Heart right ventricle (tissue), 16 donors: ENCODE data around the gene NRF1. TPM values are rescaled to one million over a fixed set of nuclear protein-coding genes. Genes with fewer than 3 reads are reported as not detected.
"Not testable (repeated sequence)": the region's sequence is repeated elsewhere in the genome, so short reads cannot be mapped to it uniquely, and the experiment has no call there.

Source experiments
- ATAC-seq, 8 donors: fragments of 200-7000 bp; cut with Tn5 transposase; one replicate each; pipeline ENCODE4 v1.9.1; 2020; ENCODE audit warnings: mild to moderate bottlenecking in 8 of 8, moderate library complexity in 8 of 8, moderate number of reproducible peaks in 1 of 8
- DNase-seq, 2 donors: peaks; one replicate each; pipeline ENCODE4 v3.0.0-alpha.2; 2020
- H3K27ac ChIP-seq, 10 donors: fragments of 200-600 bp; sonication (generic) in 2 of 10; one replicate each; pipeline versions ENCODE4 v1.5.0 to v1.8.0; 2020 to 2022; ENCODE audit warnings: mild to moderate bottlenecking in 3 of 10
- H3K27me3 ChIP-seq, 7 donors: fragments of 200-600 bp; one replicate each; pipeline ENCODE4 v1.8.0; 2021 to 2022; ENCODE audit warnings: mild to moderate bottlenecking in 2 of 7
- H3K36me3 ChIP-seq, 9 donors: fragments of 200-600 bp; sonication (generic) in 1 of 9; one replicate each; pipeline versions ENCODE4 v1.5.0 to v1.8.0; 2020 to 2022; ENCODE audit warnings: mild to moderate bottlenecking in 2 of 9
- H3K4me1 ChIP-seq, 9 donors: fragments of 200-600 bp; sonication (generic) in 1 of 9; one replicate each; pipeline versions ENCODE4 v1.5.0 to v1.8.0; 2020 to 2022; ENCODE audit warnings: mild to moderate bottlenecking in 4 of 9
- H3K4me3 ChIP-seq, 10 donors: fragments of 200-600 bp; sonication (generic) in 2 of 10; one replicate each; pipeline versions ENCODE4 v1.5.0 to v1.8.0; 2020 to 2022; ENCODE audit warnings: mild to moderate bottlenecking in 7 of 10, moderate library complexity in 2 of 10
- H3K9me3 ChIP-seq, 11 donors: fragments of 200-600 bp in 10 of 11; sonication (generic) in 2 of 11; one replicate each; pipeline versions ENCODE4 v1.5.0 to v1.8.0; 2013 to 2022; ENCODE audit warnings: mild to moderate bottlenecking in 2 of 11, control low read depth in 1 of 11, moderate library complexity in 1 of 11
- CTCF ChIP-seq, 9 donors: fragments of 200-600 bp; sonication (generic) in 2 of 9; IDR thresholded peaks; one replicate each; pipeline versions ENCODE4 v1.5.0 to v1.8.0; 2021 to 2022; ENCODE audit warnings: antibody characterized with exemption in 9 of 9, mild to moderate bottlenecking in 5 of 9, moderate library complexity in 1 of 9
- WGBS, 2 donors: extraction: QIAGEN DNeasy Blood & Tissue Kit; methylation state at CpG; one replicate each; pipeline ENCODE4 v1.1.7; 2013; ENCODE audit warnings: inconsistent platforms in 1 of 2; 5-methylcytosine and 5-hydroxymethylcytosine counted together
- intact Hi-C, 10 donors: fragments of 100-400 bp; cut with DNase I; formaldehyde crosslinking; loops; one replicate each; pipeline versions ENCODE4 v1.11.1 to v1.14.2; 2022
- polyA plus RNA-seq, 2 donors: library from polyadenylated mRNA; stranded (reverse); fragments of 200-250 nt; gene quantifications; one replicate each; pipeline ENCODE4 v1.2.3, GENCODE V29; 2013
- total RNA-seq, 10 donors: library from RNA; stranded (reverse); fragmentation: NEBNext Ultra II Directional in 3 of 10; extraction: Animal tissue kit (Norgen Biotek cat#: 25700) in 3 of 10; gene quantifications; one replicate each; pipeline versions ENCODE4 v1.2.1 to v1.2.4, GENCODE V29; 2021 to 2023
- donor health status: Arrhythmogenic right ventricular cardiomyopathy.
- donor health status: ischemic (EF 13 %, LVEDD 7.1; RV severe dilation, severe dysfunction).
- donor health status: healthy with polysubstance abuse.
- donor health status: DM: no; HTN: yes; CAD: no.
- donor health status: DM: no; HTN: no; CAD: no.
- donor health status: ischemic (EF 25% LVEDD 6.9; RV normal size, moderate dysfunction).
- donor health status: ischemic (EF 25% LVEDD 5.7; RV mildly dilated, moderate dysfunction).
- donor health status: healthy.
- donor health status: DM: yes; HTN: yes; CAD: no.
- donor health status: Ischemic cardiomyopathy.
- donor health status: ischemic (EF 35%, LVEDD 5.7; RV mildly dilated, moderate dysfunction).
- donor health status: nonischemic (EF 11% LVEDD 7.7; RV severe dilation, severe dysfunction).
- donor health status: DM: yes; HTN: yes; CAD: no.
- donor health status: PGD.
- donor health status: ischemic (EF 29% LVEDD 5.4; RV normal size, mild dysfunction).
- donor health status: nonischemic (EF 23%, LVEDD 6.1; RV moderate dilation, normal function).

NRF1 gene
- total and polyA plus RNA-seq, 12 donors: 4.9 to 16.0 (median 12.5) TPM

- TF ChIP-seq CTCF (IDR thresholded peaks at IDR 0.05): no peak
- no peak for ATAC-seq
- Histone ChIP-seq H3K36me3 (peaks cover 0 to 38% (median 14%) of the 10 kb centered on the region in 9 donors), H3K27me3 (no peaks in the 10 kb centered on the region), H3K4me3 (no peak overlapping the region), H3K9me3 (peaks cover 0 to 6% (median 0%) of the 10 kb centered on the region in 11 donors), H3K4me1 (peaks cover 0 to 16% (median 4%) of the 10 kb centered on the region in 9 donors), H3K27ac (no peak overlapping the region)
- WGBS, 2 donors: 97 to 98% methylated on average over 2 of the region's 2 CpGs
- intact Hi-C loops: loop anchor here (5.0 to 10.0 kb wide), 6 partner anchors 152 to 345 kb away; no protein-coding TSS in a partner anchor
- no peak for DNase-seq
Observed at GRCh38 chr7:129669901-129670300, 58.4 kb downstream of the NRF1 start.

- DNase-seq: no peak
- no peak overlapping the region for H3K4me3 ChIP-seq
- peaks cover 0 to 14% (median 8%) of the 10 kb centered on the region in 11 donors for H3K9me3 ChIP-seq
- no peak for TF ChIP-seq CTCF (IDR thresholded peaks at IDR 0.05)
- H3K4me1 ChIP-seq: peaks cover 0 to 16% (median 0%) of the 10 kb centered on the region in 9 donors
- no peak overlapping the region for H3K27ac ChIP-seq
- no peak for ATAC-seq
- H3K36me3 ChIP-seq: peaks cover 0 to 45% (median 22%) of the 10 kb centered on the region in 9 donors
- intact Hi-C loops: no loop called here
- no peaks in the 10 kb centered on the region for H3K27me3 ChIP-seq
Observed at GRCh38 chr7:129670656-129671055, 59.1 kb downstream of the NRF1 start.

GRCh38 chr7:129671266-129671665 lies 59.7 kb downstream of the NRF1 start:
- ATAC-seq: no peak
- peaks cover 0 to 51% (median 22%) of the 10 kb centered on the region in 9 donors for H3K36me3 ChIP-seq
- 56 to 68% methylated on average over 9 of the region's 9 CpGs for WGBS, 2 donors
- no peak overlapping the region for H3K27ac ChIP-seq
- H3K27me3 ChIP-seq: no peaks in the 10 kb centered on the region
- peaks cover 0 to 20% (median 9%) of the 10 kb centered on the region in 11 donors for H3K9me3 ChIP-seq
- H3K4me1 ChIP-seq: peaks cover 0 to 16% (median 0%) of the 10 kb centered on the region in 9 donors
- H3K4me3 ChIP-seq: no peak overlapping the region
- TF ChIP-seq CTCF (IDR thresholded peaks at IDR 0.05): no peak
- intact Hi-C loops: no loop called here
- no peak for DNase-seq

GRCh38 chr7:129674475-129674874 lies 63.0 kb downstream of the NRF1 start:
- 99 to 100% methylated on average over 4 of the region's 4 CpGs for WGBS, 2 donors
- intact Hi-C loops: not testable (repeated sequence)

GRCh38 chr7:129675521-129675920 lies 64.0 kb downstream of the NRF1 start:
- ATAC-seq: no peak
- no peak for TF ChIP-seq CTCF (IDR thresholded peaks at IDR 0.05)
- intact Hi-C loops: no loop called here
- DNase-seq: no peak
- Histone ChIP-seq H3K36me3 (peaks cover 0 to 91% (median 29%) of the 10 kb centered on the region in 9 donors), H3K9me3 (peaks cover 0 to 20% (median 9%) of the 10 kb centered on the region in 11 donors), H3K4me3 (no peak overlapping the region), H3K27me3 (no peaks in the 10 kb centered on the region), H3K27ac (no peak overlapping the region), H3K4me1 (peaks cover 0 to 8% (median 0%) of the 10 kb centered on the region in 9 donors)
- WGBS, 2 donors: 97% methylated on average over 2 of the region's 2 CpGs

More at GRCh38 chr7:129674475-129674874, 63.0 kb downstream of the NRF1 start:
- H3K4me3 ChIP-seq, ATAC-seq, H3K27ac ChIP-seq, H3K27me3 ChIP-seq, DNase-seq: not testable (repeated sequence)
- peaks cover 0 to 20% (median 9%) of the 10 kb centered on the region in 11 donors for H3K9me3 ChIP-seq
- peaks cover 0 to 16% (median 0%) of the 10 kb centered on the region in 9 donors for H3K4me1 ChIP-seq
- H3K36me3 ChIP-seq: peaks cover 0 to 82% (median 29%) of the 10 kb centered on the region in 9 donors
